Measurements from ENCODE around the gene DAGLA.

Gene DAGLA

GRCh38 chr11:61794579-61794978, 114.4 kb downstream of the DAGLA start:
- Histone ChIP-seq H3K36me3 (ENCODE audit: low read length) (peaks cover 19% of the 10 kb centered on the region), H3K27me3 (ENCODE audit: low read length) (no peaks in the 10 kb centered on the region), H3K9me3 (ENCODE audit: insufficient read depth, low read length) (no peaks in the 10 kb centered on the region), H3K4me3 (ENCODE audit: insufficient read depth, low read length, poor library complexity, severe bottlenecking) (peak overlapping the region; percentile 92), H3K4me2 (ENCODE audit: low read depth, low read length, poor library complexity, severe bottlenecking) (peak overlapping the region; percentile 94), H4K20me1 (ENCODE audit: low read depth, low read length) (peaks cover 8% of the 10 kb centered on the region; the same call in 1 of the 2 replicates), H3K79me2 (ENCODE audit: insufficient read depth, low read length) (peaks cover 90% of the 10 kb centered on the region), H3K9me2 (replicated peaks; ENCODE audit: insufficient read depth, low read length) (no peaks in the 10 kb centered on the region), H3F3A (ENCODE audit: insufficient read depth) (peaks cover 11% of the 10 kb centered on the region), H3K9ac (ENCODE audit: low read length) (peak overlapping the region; percentile 93), H3K27ac (ENCODE audit: low read depth, low read length) (no peak overlapping the region), H2AFZ (ENCODE audit: low read depth, low read length, severe bottlenecking) (no peak overlapping the region)
- TF ChIP-seq CTCF (IDR thresholded peaks at IDR 0.05; ENCODE audit: insufficient read depth, low read length, poor library complexity, severe bottlenecking), result no peak
- no peak for TF ChIP-seq EZH2phosphoT487 (conservative IDR thresholded peaks at IDR 0.05; ENCODE audit: low read length)

- Histone ChIP-seq H4K20me1 (ENCODE audit: low read depth, low read length) (peaks cover 9% of the 10 kb centered on the region; the same call in 1 of the 2 replicates), H3K27ac (ENCODE audit: low read depth, low read length) (no peak overlapping the region), H3K9ac (ENCODE audit: low read length) (0 out of 2 replicates have a peak overlapping the region, but pooled peaks have one; percentile 93), H3K79me2 (ENCODE audit: insufficient read depth, low read length) (peaks cover 92% of the 10 kb centered on the region), H3K4me2 (ENCODE audit: low read depth, low read length, poor library complexity, severe bottlenecking) (peak overlapping the region; percentile 94), H3K36me3 (ENCODE audit: low read length) (peaks cover 20% of the 10 kb centered on the region), H3K4me3 (ENCODE audit: insufficient read depth, low read length, poor library complexity, severe bottlenecking) (no peak overlapping the region), H3K27me3 (ENCODE audit: low read length) (no peaks in the 10 kb centered on the region), H3F3A (ENCODE audit: insufficient read depth) (peaks cover 20% of the 10 kb centered on the region), H3K9me2 (replicated peaks; ENCODE audit: insufficient read depth, low read length) (no peaks in the 10 kb centered on the region), H3K9me3 (ENCODE audit: insufficient read depth, low read length) (no peaks in the 10 kb centered on the region), H2AFZ (ENCODE audit: low read depth, low read length, severe bottlenecking) (no peak overlapping the region)
- no peak for TF ChIP-seq CTCF (IDR thresholded peaks at IDR 0.05; ENCODE audit: insufficient read depth, low read length, poor library complexity, severe bottlenecking)
- TF ChIP-seq EZH2phosphoT487 (conservative IDR thresholded peaks at IDR 0.05; ENCODE audit: low read length), result no peak
Measured at GRCh38 chr11:61795459-61795858, 115.3 kb downstream of the DAGLA start.

GRCh38 chr11:61795876-61796526, 115.8 kb downstream of the DAGLA start:
- H3K27ac ChIP-seq (ENCODE audit: low read depth, low read length), result no peak overlapping the region
- no peaks in the 10 kb centered on the region for H3K27me3 ChIP-seq (ENCODE audit: low read length)
- H3K36me3 ChIP-seq (ENCODE audit: low read length), result peaks cover 20% of the 10 kb centered on the region
- no peaks in the 10 kb centered on the region for H3K9me3 ChIP-seq (ENCODE audit: insufficient read depth, low read length)
- H3K4me2 ChIP-seq (ENCODE audit: low read depth, low read length, poor library complexity, severe bottlenecking), result no peak overlapping the region
- H3K9me2 ChIP-seq (replicated peaks; ENCODE audit: insufficient read depth, low read length), result no peaks in the 10 kb centered on the region
- peaks cover 25% of the 10 kb centered on the region for H3F3A ChIP-seq (ENCODE audit: insufficient read depth)
- no peak overlapping the region for H2AFZ ChIP-seq (ENCODE audit: low read depth, low read length, severe bottlenecking)
- H3K79me2 ChIP-seq (ENCODE audit: insufficient read depth, low read length), result peaks cover 87% of the 10 kb centered on the region
- peaks cover 12% of the 10 kb centered on the region; the same call in 1 of the 2 replicates for H4K20me1 ChIP-seq (ENCODE audit: low read depth, low read length)
- no peak for TF ChIP-seq EZH2phosphoT487 (conservative IDR thresholded peaks at IDR 0.05; ENCODE audit: low read length)
- TF ChIP-seq CTCF (IDR thresholded peaks at IDR 0.05; ENCODE audit: insufficient read depth, low read length, poor library complexity, severe bottlenecking), result no peak
- no peak overlapping the region for H3K4me3 ChIP-seq (ENCODE audit: insufficient read depth, low read length, poor library complexity, severe bottlenecking)
- H3K9ac ChIP-seq (ENCODE audit: low read length), result no peak overlapping the region

Measured in SU-DHL-6 (cell line).